Skeletal muscle satellite cell (primary cell): ENCODE results near the gene ALCAM.

Experiments
- H3K27me3 ChIP-seq: 2 replicates; pipeline ENCODE4 v1.7.0; 2013; ENCODE audit warnings: low read length; ENCODE audit not compliant: control insufficient read depth, insufficient read depth
- H3K36me3 ChIP-seq: 2 replicates; pipeline ENCODE4 v1.7.0; 2013; ENCODE audit warnings: mild to moderate bottlenecking, control low read depth, low read length; ENCODE audit not compliant: insufficient read depth
- H3K4me1 ChIP-seq: 2 replicates; pipeline ENCODE4 v1.7.0; 2013; ENCODE audit warnings: low read length; ENCODE audit not compliant: control insufficient read depth, insufficient read depth
- H3K4me2 ChIP-seq: 2 replicates; pipeline ENCODE4 v1.7.0; 2013; ENCODE audit warnings: mild to moderate bottlenecking, low read length
- H3K4me3 ChIP-seq: 2 replicates; pipeline ENCODE4 v1.7.0; 2013; ENCODE audit warnings: low read length
- H3K9ac ChIP-seq: 2 replicates; pipeline ENCODE4 v1.7.0; 2013; ENCODE audit warnings: mild to moderate bottlenecking, low read depth, low read length, moderate library complexity
- H3K9me3 ChIP-seq: replicated peaks from 2 replicates; pipeline ENCODE4 v1.7.0; 2013; ENCODE audit warnings: mild to moderate bottlenecking, control low read depth, low read length

Gene ALCAM

GRCh38 chr3:105504440-105504951 lies 137.8 kb downstream of the ALCAM start:
- H3K36me3 ChIP-seq: no peaks in the 10 kb centered on the region
- peaks cover 13% of the 10 kb centered on the region for H3K4me1 ChIP-seq
- H3K4me2 ChIP-seq: no peak overlapping the region
- no peak overlapping the region for H3K9ac ChIP-seq
- no peaks in the 10 kb centered on the region for H3K27me3 ChIP-seq
- no peaks in the 10 kb centered on the region for H3K9me3 ChIP-seq
- H3K4me3 ChIP-seq: no peak overlapping the region

DNA sequence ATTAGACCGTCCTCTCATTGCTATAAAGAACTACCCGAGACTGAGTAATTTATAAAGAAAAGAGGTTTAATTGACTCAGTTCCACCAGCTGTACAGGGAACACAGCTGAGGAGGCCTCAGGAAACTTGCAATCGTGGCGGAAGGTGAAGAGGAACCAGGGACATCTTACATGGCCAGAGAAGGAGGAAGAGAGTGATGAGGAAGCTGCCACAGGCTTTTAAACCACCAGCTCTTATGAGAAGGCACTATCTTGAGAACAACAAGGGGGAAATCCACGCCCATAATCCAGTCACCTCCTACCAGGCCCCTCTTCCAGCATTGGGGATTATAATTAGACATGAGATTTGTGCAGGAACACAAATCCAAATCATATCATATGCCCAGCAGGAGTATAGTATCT lies 138.5 kb downstream of the ALCAM start:
- Histone ChIP-seq H3K4me1 (peaks cover 13% of the 10 kb centered on the region), H3K4me2 (no peak overlapping the region), H3K36me3 (no peaks in the 10 kb centered on the region), H3K27me3 (no peaks in the 10 kb centered on the region), H3K4me3 (no peak overlapping the region), H3K9me3 (no peaks in the 10 kb centered on the region), H3K9ac (no peak overlapping the region)

GRCh38 chr3:105511031-105511430 lies 144.3 kb downstream of the ALCAM start:
- no peak overlapping the region for H3K9ac ChIP-seq
- H3K4me3 ChIP-seq: no peak overlapping the region
- H3K4me2 ChIP-seq: no peak overlapping the region
- H3K4me1 ChIP-seq: peaks cover 36% of the 10 kb centered on the region
- no peaks in the 10 kb centered on the region for H3K36me3 ChIP-seq
- no peaks in the 10 kb centered on the region for H3K27me3 ChIP-seq
- no peaks in the 10 kb centered on the region for H3K9me3 ChIP-seq

GRCh38 chr3:105512061-105512460 lies 145.4 kb downstream of the ALCAM start:
- no peak overlapping the region for H3K4me2 ChIP-seq
- H3K36me3 ChIP-seq: no peaks in the 10 kb centered on the region
- H3K4me1 ChIP-seq: peaks cover 36% of the 10 kb centered on the region
- no peaks in the 10 kb centered on the region for H3K27me3 ChIP-seq
- H3K9me3 ChIP-seq: no peaks in the 10 kb centered on the region
- H3K4me3 ChIP-seq: no peak overlapping the region
- no peak overlapping the region for H3K9ac ChIP-seq

DNA sequence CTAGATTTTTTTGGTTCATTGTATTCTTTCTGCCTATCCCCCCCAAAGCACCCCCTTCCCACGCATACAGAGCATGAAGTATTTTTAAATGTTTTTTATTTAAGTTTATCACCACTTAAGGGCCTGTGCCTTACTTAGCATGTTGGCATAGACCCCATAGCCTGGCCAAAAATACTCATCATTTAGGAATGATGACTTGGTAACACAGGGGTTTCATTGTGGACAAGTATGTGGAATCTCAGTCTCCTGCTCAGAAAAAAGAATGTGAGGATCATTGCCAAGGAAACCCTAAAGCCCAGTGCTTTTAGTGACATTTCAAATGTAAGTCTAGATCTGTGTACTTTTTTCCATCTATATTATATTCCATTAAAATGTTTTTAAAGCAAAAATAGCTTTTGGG lies 146.3 kb downstream of the ALCAM start:
- H3K36me3 ChIP-seq: no peaks in the 10 kb centered on the region
- no peak overlapping the region for H3K4me2 ChIP-seq
- H3K4me3 ChIP-seq: no peak overlapping the region
- no peaks in the 10 kb centered on the region for H3K27me3 ChIP-seq
- peaks cover 31% of the 10 kb centered on the region for H3K4me1 ChIP-seq
- H3K9me3 ChIP-seq: no peaks in the 10 kb centered on the region
- no peak overlapping the region for H3K9ac ChIP-seq

DNA sequence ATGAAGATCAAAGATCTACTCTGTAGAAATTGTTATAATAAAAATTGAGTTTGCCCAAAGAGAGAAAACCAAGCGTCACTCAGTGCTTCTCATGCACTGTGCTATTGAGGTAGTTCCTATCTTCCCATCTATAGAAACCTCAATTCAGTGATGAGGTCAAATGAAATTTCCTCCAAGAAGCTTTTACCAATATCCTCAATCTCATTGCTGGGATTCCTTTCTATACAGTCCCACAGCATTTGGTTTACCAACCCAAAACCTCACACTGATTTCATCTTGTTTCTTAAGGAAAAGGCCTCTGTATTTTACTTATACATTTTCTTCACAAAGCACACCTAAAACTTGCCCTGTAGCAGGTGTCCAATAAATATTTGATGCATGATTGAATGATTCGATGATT lies 147.2 kb downstream of the ALCAM start:
- Histone ChIP-seq H3K4me3 (no peak overlapping the region), H3K4me1 (peaks cover 31% of the 10 kb centered on the region), H3K27me3 (no peaks in the 10 kb centered on the region), H3K9ac (no peak overlapping the region), H3K9me3 (no peaks in the 10 kb centered on the region), H3K36me3 (no peaks in the 10 kb centered on the region), H3K4me2 (no peak overlapping the region)

- no peak overlapping the region for H3K4me2 ChIP-seq
- H3K4me1 ChIP-seq: peaks cover 31% of the 10 kb centered on the region
- H3K27me3 ChIP-seq: no peaks in the 10 kb centered on the region
- H3K9me3 ChIP-seq: no peaks in the 10 kb centered on the region
- H3K36me3 ChIP-seq: no peaks in the 10 kb centered on the region
- no peak overlapping the region for H3K9ac ChIP-seq
- no peak overlapping the region for H3K4me3 ChIP-seq
Measured at GRCh38 chr3:105515372-105515771, 148.7 kb downstream of the ALCAM start.

GRCh38 chr3:105516972-105517371 lies 150.3 kb downstream of the ALCAM start:
- H3K27me3 ChIP-seq: no peaks in the 10 kb centered on the region
- peaks cover 22% of the 10 kb centered on the region for H3K4me1 ChIP-seq
- H3K36me3 ChIP-seq: peaks cover 7% of the 10 kb centered on the region
- H3K4me3 ChIP-seq: no peak overlapping the region
- H3K4me2 ChIP-seq: no peak overlapping the region
- H3K9ac ChIP-seq: no peak overlapping the region
- no peaks in the 10 kb centered on the region for H3K9me3 ChIP-seq

DNA sequence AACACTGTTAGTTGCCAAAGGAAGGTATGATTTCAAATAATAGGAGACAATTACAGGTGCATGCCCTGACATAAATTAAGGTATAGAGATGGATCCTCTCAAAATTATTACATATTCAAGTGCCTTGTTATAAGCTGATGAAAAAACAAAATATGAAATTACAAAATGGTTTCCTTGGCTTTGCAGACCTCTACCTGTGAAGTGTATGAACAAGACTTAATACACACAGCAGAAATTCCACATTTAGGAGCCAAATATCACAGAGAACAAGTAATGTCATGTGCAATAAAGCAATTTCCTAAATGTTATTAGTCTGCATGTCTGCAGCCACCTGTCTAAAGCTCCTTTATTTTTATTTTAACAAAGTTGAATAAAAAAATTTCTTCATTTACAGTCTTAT lies 151.5 kb downstream of the ALCAM start:
- Histone ChIP-seq H3K4me3 (no peak overlapping the region), H3K36me3 (peaks cover 12% of the 10 kb centered on the region), H3K27me3 (no peaks in the 10 kb centered on the region), H3K4me2 (no peak overlapping the region), H3K9me3 (no peaks in the 10 kb centered on the region), H3K9ac (no peak overlapping the region), H3K4me1 (peaks cover 12% of the 10 kb centered on the region)

GRCh38 chr3:105518806-105519418 lies 152.2 kb downstream of the ALCAM start:
- Histone ChIP-seq H3K4me2 (no peak overlapping the region), H3K4me3 (no peak overlapping the region), H3K9me3 (no peaks in the 10 kb centered on the region), H3K27me3 (no peaks in the 10 kb centered on the region), H3K4me1 (peaks cover 12% of the 10 kb centered on the region), H3K9ac (no peak overlapping the region), H3K36me3 (peaks cover 12% of the 10 kb centered on the region)

GRCh38 chr3:105521770-105522169 lies 155.1 kb downstream of the ALCAM start:
- no peak overlapping the region for H3K4me3 ChIP-seq
- H3K4me1 ChIP-seq: peaks cover 18% of the 10 kb centered on the region
- peaks cover 19% of the 10 kb centered on the region for H3K36me3 ChIP-seq
- H3K4me2 ChIP-seq: no peak overlapping the region
- no peaks in the 10 kb centered on the region for H3K9me3 ChIP-seq
- no peaks in the 10 kb centered on the region for H3K27me3 ChIP-seq
- no peak overlapping the region for H3K9ac ChIP-seq

DNA sequence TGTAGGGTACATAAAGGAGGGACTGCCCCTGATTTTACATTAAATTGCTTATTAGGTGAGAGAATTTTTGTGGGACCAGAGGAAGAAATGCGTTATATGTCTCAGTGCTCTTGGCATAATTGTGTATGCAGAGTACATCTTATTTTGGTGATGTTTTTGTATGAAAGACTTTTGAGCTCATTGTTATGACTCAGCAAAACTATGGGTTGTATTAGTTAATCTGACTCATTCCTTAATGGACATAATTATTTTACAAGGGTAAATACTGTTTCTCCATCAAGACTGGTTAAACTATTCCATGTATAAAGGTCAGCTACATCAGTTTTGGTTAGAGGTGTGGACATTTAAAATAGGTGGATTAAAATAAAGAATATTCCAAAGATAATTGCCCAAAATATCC lies 156.8 kb downstream of the ALCAM start:
- Histone ChIP-seq H3K36me3 (peaks cover 26% of the 10 kb centered on the region), H3K4me1 (peaks cover 35% of the 10 kb centered on the region), H3K27me3 (no peaks in the 10 kb centered on the region), H3K9me3 (no peaks in the 10 kb centered on the region), H3K4me3 (no peak overlapping the region), H3K9ac (no peak overlapping the region), H3K4me2 (no peak overlapping the region)
